Esophagus muscularis mucosa (tissue), 4 donors: ENCODE data around the gene MVB12B. TPM values are rescaled to one million over a fixed set of nuclear protein-coding genes. Genes with fewer than 3 reads are reported as not detected.

Source experiments
- DNase-seq: peaks from one replicate; pipeline ENCODE4 v3.0.0-alpha.2; 2017; ENCODE audit errors: extremely low spot score
- H3K27ac ChIP-seq, 4 donors: fragments of 200-600 bp; sonication (generic); replicated peaks in 1 of 4; 1 replicate in 3 of 4; 2 replicates in 1 of 4; pipeline ENCODE4 v1.5.1; 2016 to 2019; ENCODE audit warnings: mild to moderate bottlenecking in 1 of 4
- H3K27me3 ChIP-seq, 4 donors: fragments of 200-600 bp; sonication (generic); one replicate each; pipeline versions ENCODE4 v1.5.1 to v1.6.0; 2016 to 2019
- H3K36me3 ChIP-seq, 4 donors: fragments of 200-600 bp; sonication (generic); one replicate each; pipeline ENCODE4 v1.5.1; 2016 to 2019
- H3K4me1 ChIP-seq, 4 donors: fragments of 200-600 bp; sonication (generic); one replicate each; pipeline ENCODE4 v1.5.1; 2016 to 2019
- H3K4me3 ChIP-seq, 4 donors: fragments of 200-600 bp; sonication (generic); 1 replicate in 2 of 4; 2 replicates in 2 of 4; pipeline ENCODE4 v1.5.1; 2016 to 2019; ENCODE audit warnings: mild to moderate bottlenecking in 4 of 4, moderate library complexity in 1 of 4
- H3K9me3 ChIP-seq, 4 donors: fragments of 200-600 bp; sonication (generic); 1 replicate in 3 of 4; 2 replicates in 1 of 4; pipeline ENCODE4 v1.5.1; 2016 to 2019
- CTCF ChIP-seq, 3 experiments: fragments of 200-600 bp in 2 of 3; fragments of 450-650 bp in 1 of 3; sonication (generic) in 2 of 3; IDR thresholded peaks; one replicate each; pipeline ENCODE4 v1.5.1; 2017 to 2019; ENCODE audit warnings: antibody characterized with exemption in 3 of 3, mild to moderate bottlenecking in 2 of 3, moderate library complexity in 1 of 3
- EP300 ChIP-seq: sonication (generic); formaldehyde crosslinking; IDR thresholded peaks from one replicate; pipeline ENCODE4 v1.6.1; 2017; ENCODE audit warnings: antibody characterized with exemption
- POLR2A ChIP-seq: fragments of 450-650 bp; IDR thresholded peaks from one replicate; pipeline ENCODE4 v1.6.1; 2017; ENCODE audit warnings: antibody characterized with exemption, moderate library complexity, mild to moderate bottlenecking, low read depth
- POLR2AphosphoS5 ChIP-seq, 2 donors: sonication (generic); formaldehyde crosslinking; IDR thresholded peaks; one replicate each; pipeline ENCODE4 v1.6.1; 2017; ENCODE audit warnings: antibody characterized with exemption in 2 of 2
- WGBS: methylation state at CpG from one replicate; pipeline ENCODE4 v1.1.5; 2018; 5-methylcytosine and 5-hydroxymethylcytosine counted together
- intact Hi-C: fragments of 100-400 bp; cut with DNase I; formaldehyde crosslinking; loops from one replicate; pipeline ENCODE4 v1.15.1; 2023
- total RNA-seq, 4 donors: library from RNA; depleted of rRNA; stranded (reverse); fragments of >200 nt; gene quantifications; one replicate each; pipeline versions ENCODE4 v1.1.0 to v1.2.1, GENCODE V29; 2016

The MVB12B gene
- total RNA-seq, 4 donors from 2014 or later = 14.1 to 25.0 (median 18.4) TPM

GRCh38 chr9:126494264-126494663 lies 167.6 kb downstream of the MVB12B start:
- intact Hi-C loops = loop anchor here (5.0 kb wide), 1 partner anchor 192 kb away; no protein-coding TSS in a partner anchor
- Histone ChIP-seq H3K4me3 (no peak overlapping the region), H3K4me1 (peaks cover 5 to 11% (median 9%) of the 10 kb centered on the region in 4 donors), H3K27me3 (no peaks in the 10 kb centered on the region), H3K9me3 (no peaks in the 10 kb centered on the region), H3K27ac (no peak overlapping the region), H3K36me3 (peaks cover 0 to 25% (median 0%) of the 10 kb centered on the region in 4 donors)
- 89% methylated on average over 6 of the region's 6 CpGs for WGBS
- DNase-seq = no peak
- TF ChIP-seq POLR2AphosphoS5 (IDR thresholded peaks at IDR 0.05) (no peak), EP300 (no peak), POLR2A (no peak), CTCF (IDR thresholded peaks at IDR 0.05) (no peak)

- TF ChIP-seq POLR2AphosphoS5 (IDR thresholded peaks at IDR 0.05) (no peak), POLR2A (no peak), EP300 (no peak), CTCF (IDR thresholded peaks at IDR 0.05) (no peak)
- intact Hi-C loops = loop anchor here (5.0 kb wide), 1 partner anchor 192 kb away; no protein-coding TSS in a partner anchor
- Histone ChIP-seq H3K4me3 (no peak overlapping the region), H3K27me3 (no peaks in the 10 kb centered on the region), H3K4me1 (peaks cover 6 to 14% (median 14%) of the 10 kb centered on the region in 4 donors), H3K9me3 (no peaks in the 10 kb centered on the region), H3K27ac (no peak overlapping the region), H3K36me3 (peaks cover 0 to 21% (median 0%) of the 10 kb centered on the region in 4 donors)
- no peak for DNase-seq
- WGBS = 92% methylated on average over 1 of the region's 1 CpG
Measured at GRCh38 chr9:126494746-126495145, 168.1 kb downstream of the MVB12B start.

- no peak for DNase-seq
- WGBS = 95% methylated on average over 7 of the region's 7 CpGs
Measured at GRCh38 chr9:126495411-126496180, 169.0 kb downstream of the MVB12B start.

GRCh38 chr9:126496181-126496576 lies 169.6 kb downstream of the MVB12B start:
- H3K36me3 ChIP-seq = peaks cover 0 to 21% (median 0%) of the 10 kb centered on the region in 4 donors
- TF ChIP-seq CTCF (IDR thresholded peaks at IDR 0.05) (no peak), POLR2AphosphoS5 (IDR thresholded peaks at IDR 0.05) (no peak), EP300 (no peak), POLR2A (no peak)
- intact Hi-C loops = no loop called here
- no peak for DNase-seq
- H3K27me3 ChIP-seq = no peaks in the 10 kb centered on the region
- H3K27ac ChIP-seq = no peak overlapping the region
- no peak overlapping the region for H3K4me3 ChIP-seq
- no peaks in the 10 kb centered on the region for H3K9me3 ChIP-seq
- peaks cover 19 to 29% (median 28%) of the 10 kb centered on the region in 4 donors for H3K4me1 ChIP-seq
- WGBS = 83% methylated on average over 3 of the region's 3 CpGs

More at GRCh38 chr9:126495411-126496180, 169.0 kb downstream of the MVB12B start:
- no peak overlapping the region for H3K27ac ChIP-seq
- H3K27me3 ChIP-seq = no peaks in the 10 kb centered on the region
- intact Hi-C loops = no loop called here
- H3K4me3 ChIP-seq = no peak overlapping the region
- TF ChIP-seq POLR2A (no peak), CTCF (IDR thresholded peaks at IDR 0.05) (no peak), EP300 (no peak), POLR2AphosphoS5 (IDR thresholded peaks at IDR 0.05) (no peak)
- peaks cover 0 to 21% (median 0%) of the 10 kb centered on the region in 4 donors for H3K36me3 ChIP-seq
- peaks cover 13 to 23% (median 22%) of the 10 kb centered on the region in 4 donors for H3K4me1 ChIP-seq
- H3K9me3 ChIP-seq = no peaks in the 10 kb centered on the region
